Glomerular endothelial cell (primary cell): ENCODE results near the gene ZNF575. TPM values are rescaled to one million over a fixed set of nuclear protein-coding genes. Genes with fewer than 3 reads are reported as not detected.

Source experiments
- DNase-seq: peaks from one replicate; pipeline ENCODE4 v3.0.0-alpha.2; 2011; ENCODE audit warnings: low read depth, low spot score; ENCODE audit errors: extremely low read depth
- total RNA-seq: library from RNA; depleted of rRNA; stranded (reverse); fragments of >200 nt; gene quantifications from 2 replicates; pipeline ENCODE4 v1.2.3, GENCODE V29; 2015

ZNF575 gene
- not detected in 2 replicates for total RNA-seq

DNA sequence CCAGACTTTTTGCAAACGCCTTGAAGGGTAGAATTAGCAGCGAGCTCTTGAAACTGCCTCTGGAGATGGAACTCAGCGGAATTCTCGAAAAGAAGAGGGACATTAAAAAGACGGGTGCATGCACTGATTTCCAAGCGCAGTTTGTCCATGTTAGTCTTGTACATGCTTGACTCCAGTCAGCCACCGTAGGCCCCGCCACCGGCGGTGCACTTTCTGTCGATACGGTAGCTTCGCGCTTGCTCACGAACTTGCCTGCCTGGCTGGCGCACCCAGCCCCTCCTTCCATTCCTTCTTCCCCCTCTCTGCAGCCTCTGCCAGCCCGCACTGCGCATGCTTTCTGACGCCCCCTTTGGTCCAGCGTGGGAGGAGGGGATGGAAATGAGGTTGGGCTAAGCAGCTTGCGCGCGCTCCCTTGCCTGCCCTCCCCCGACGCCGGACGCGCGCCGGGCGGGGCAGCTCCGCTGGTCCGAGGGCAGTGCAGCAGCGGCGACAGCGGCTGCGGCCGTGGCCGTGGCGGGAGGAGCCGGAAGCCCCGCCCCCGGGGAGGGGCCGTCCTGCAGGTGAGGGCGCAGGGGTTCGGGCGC lies at the start of gene ZNF575:
ZNF575 (plus strand) TSS at position 227 of the 584 bp plus-strand sequence. CDS start 1,235 bp downstream, outside the sequence.
- DNase-seq: no peak

DNA sequence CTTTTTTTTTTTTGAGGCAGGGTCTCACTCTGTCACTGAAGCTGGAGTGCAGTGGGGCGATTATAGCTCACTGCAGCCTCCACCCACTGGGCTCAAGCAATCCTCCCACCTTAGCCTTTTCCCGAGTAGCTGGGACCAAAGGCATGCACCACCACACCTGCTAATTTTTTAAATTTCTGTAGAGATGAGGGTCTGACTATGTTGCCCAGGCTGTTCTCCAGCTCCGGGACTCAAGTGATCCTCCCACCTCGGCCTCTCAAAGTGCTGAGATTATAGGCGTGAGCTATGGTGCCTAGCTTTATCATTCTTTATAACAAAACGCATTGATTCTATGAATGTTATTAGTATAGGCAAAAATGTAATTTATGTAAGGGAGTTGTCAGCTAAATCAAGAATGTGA lies 49.7 kb upstream of the ZNF575 start:
- no peak for DNase-seq

DNA sequence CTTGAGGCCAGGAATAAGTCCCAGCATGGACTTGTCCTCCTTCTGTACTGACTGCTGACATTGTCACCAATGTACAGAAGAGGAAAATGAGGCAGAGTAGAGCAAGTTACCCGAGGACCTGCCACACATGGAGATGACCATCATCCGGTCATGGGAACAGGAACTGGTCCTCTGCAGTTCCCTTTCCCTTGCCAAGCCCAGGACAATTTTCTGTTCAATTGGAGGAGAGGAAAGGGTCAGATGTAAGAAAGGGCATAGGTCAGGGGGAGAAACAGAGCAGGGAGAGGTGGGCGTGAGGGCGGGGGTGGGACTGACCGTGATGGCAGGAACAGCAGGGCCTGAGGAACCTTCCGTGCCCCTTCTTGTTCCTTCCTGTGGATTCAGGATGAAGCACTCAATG lies 47.0 kb upstream of the ZNF575 start:
- DNase-seq: no peak

DNA sequence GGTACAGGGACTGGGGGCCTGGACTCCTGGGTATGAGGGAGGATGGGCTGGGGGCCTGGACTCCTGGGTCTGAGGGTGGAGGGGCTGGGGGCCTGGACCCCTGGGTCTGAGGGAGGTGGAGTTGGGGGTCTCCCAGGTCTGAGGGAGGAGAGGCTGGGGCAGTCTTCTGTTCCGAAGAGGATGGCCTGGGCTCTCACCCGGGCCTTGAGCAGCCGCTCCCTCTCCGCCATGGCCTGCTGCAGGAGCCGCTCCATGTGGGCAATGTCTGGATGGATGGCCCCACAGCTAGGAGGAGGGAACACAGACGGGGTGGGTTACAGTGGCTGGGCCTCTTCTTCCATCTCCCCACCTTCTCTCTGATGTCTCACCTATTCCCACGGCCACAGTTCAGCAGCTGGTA lies 46.6 kb upstream of the ZNF575 start:
- DNase-seq: no peak

GRCh38 chr19:43488179-43488578 lies 44.8 kb upstream of the ZNF575 start:
- DNase-seq: no peak

DNA sequence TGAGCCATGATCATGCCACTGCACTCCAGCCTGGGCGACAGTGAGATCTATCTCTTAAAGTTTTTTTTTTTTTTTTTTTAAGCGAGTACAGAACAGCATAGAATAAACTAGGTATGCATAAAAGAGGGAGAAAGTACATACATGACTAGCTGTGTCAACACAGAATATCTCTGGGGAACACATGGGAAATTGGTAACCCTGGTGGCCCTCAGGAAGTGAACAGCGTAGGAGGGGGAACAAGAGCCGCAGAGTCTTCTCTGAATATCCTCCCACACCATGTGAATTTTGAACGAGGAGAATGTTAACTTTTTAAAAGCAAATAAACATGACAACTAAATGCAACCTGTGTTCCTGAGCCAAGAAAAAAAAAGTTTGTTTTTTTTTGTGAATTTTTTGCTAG lies 43.7 kb upstream of the ZNF575 start:
- DNase-seq: no peak

DNA sequence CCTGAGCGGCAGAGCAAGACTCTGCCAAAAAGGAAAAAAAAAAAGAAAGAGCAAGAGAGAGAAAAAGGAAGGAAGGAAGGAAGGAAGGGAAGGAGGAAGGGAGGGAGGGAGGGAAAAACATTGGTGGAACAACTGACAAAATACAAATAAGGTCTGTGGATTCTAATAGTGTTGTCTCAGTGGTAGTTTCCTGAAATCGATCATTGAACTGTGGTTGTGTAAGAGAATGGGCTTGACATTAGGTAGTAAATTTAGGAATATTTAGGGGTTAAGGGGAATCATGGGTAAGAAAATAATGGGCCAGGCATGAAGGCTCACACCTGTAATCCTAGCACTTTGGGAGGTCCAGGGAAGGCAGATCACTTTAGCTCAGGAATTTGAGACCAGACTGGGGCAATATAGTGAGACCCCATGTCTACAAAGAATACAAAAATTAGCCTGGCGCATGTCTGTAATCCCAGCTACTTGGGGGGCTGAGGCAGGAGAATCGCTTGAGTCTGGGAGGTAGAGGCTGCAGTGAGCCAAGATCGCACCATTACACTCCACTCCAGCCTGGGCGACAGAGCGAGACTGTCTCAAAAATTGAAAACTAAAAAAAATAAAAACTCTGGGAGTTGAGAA lies 42.9 kb upstream of the ZNF575 start:
- no peak for DNase-seq

DNA sequence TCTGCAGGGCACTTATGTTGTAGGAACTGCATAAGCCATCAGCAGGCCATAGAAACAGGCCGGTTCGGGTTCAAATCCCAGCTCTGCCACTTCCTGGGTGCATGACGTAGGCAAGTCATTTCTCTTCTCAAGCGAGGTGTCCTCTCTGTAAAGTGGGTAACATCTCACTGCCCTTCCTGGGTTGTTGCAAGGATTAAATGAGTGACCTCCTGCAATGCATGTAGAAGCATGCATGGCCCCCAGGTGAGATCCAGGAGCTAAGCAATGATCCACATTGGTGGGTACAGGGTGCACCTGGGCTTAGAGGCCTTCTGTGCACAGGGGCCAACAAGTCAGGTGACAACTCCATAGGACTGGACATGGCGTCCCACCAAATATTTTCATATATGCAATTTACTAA lies 42.2 kb upstream of the ZNF575 start:
- no peak for DNase-seq

DNA sequence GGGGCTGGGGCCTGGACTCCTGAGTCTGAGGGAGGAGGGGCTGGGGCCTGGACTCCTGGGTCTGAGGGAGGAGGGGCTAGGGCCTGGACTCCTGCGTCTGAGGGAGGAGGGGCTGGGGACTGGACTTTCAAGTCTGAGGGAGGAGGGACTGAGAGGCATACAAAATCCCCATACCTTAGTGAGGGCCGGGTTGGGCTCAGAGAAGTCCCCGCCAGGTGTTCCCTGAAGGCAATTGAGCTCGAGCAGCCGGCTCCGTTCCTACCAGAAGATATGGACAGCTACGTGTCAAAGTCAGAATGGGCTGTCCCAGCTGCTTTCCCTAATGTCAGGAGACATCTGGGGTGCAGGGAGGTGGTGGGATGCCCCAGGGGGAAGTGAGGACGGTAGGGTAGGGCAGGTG lies 37.9 kb upstream of the ZNF575 start:
- no peak for DNase-seq

- DNase-seq: no peak
Measured at GRCh38 chr19:43496960-43497359, 36.0 kb upstream of the ZNF575 start.

DNA sequence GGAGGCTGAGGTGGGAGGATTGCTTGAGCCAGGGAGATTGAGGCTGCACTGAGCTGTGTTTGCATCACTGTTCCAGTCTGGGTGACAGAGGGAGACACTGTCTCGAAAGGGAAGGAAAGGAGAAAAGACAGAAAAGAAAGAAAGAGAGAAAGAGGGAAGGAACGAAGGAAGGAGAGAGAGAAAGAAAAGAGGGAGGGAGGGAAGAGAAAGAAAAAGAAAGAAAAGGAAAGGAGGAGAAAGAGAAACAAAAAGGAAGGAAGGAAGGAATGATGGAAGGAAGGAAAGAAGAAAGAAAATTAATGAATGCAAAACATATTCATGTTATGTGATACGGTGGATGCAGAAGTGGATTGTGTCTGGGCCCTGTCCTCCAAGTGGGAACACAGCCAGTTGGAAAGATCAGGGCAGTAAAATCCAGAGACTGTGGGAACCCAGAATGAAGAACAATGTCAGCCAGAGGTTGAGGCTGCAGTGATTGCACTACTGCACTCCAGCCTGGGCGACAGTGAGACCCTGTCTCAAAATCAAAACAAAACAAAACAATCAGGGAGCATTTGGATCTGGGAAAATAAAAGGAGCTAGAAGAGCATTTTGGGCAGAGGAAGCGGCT lies 34.6 kb upstream of the ZNF575 start:
- DNase-seq: no peak

GRCh38 chr19:43499042-43499441 lies 33.9 kb upstream of the ZNF575 start:
- DNase-seq: no peak

DNA sequence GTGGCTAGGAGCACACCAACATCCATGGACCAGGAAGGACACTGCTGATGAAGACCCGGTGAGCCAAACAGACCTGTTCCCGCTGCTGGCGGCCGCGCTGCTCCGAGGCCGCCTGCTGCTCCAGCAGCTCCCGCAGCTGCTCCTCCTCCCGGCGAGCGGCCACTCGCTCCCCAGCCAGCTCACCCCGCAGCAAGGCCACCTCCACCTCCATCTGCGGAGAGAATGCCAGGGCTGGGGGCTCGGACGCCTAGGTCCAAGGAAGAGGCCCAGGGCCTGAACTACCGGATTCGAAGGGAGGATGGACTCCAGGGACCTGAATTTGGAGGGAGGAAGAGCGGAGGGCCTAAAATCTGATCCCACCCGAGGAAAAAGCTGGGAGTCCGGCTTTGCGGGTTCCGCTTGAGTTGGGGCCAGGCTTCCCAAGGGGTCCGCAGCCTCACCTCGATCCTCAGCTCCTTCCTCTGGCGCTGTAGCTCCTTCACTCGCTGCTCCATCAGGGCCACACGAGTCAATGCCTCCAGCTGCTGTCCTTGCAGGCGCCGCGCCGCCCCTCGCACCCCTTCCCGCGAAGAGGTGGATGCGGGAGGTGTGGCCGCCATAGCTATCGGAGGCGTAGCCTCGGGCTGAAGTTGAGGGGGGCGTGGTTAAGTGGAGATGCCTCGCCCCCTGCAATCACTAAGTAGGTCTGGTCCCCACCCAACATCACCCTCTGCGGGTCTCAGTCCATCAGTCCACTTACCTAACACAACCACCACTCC lies 31.1 kb upstream of the ZNF575 start:
- no peak for DNase-seq

DNA sequence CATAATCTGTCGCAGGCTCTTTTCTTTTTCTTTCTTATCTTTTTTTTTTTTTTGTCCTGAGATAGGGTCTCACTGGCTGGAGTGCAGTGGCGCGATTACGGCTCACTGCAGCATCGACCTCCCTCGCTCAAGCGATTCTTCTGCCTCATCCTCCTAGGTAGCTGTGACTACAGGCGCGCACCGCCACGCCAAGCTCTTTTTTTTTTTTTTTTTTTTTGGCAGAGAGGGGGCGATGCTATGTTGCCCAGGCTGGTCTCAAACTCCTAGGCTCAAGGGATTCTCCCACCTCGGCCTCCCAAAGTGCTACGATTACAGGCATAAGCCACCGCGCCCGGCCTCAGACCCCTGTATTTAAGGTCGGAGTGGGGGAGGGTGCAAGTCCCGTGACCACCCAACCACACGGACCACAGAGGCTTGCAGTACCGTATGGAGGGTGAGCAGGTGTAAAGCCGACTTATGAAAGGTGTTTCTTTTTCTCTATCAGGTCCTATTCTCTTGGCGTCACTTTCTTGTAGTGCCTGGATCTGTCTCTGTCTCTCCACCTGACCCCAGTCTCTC lies 30.5 kb upstream of the ZNF575 start:
- no peak for DNase-seq

GRCh38 chr19:43503501-43504425 lies 29.2 kb upstream of the ZNF575 start:
- DNase-seq: peak; percentile 47

DNA sequence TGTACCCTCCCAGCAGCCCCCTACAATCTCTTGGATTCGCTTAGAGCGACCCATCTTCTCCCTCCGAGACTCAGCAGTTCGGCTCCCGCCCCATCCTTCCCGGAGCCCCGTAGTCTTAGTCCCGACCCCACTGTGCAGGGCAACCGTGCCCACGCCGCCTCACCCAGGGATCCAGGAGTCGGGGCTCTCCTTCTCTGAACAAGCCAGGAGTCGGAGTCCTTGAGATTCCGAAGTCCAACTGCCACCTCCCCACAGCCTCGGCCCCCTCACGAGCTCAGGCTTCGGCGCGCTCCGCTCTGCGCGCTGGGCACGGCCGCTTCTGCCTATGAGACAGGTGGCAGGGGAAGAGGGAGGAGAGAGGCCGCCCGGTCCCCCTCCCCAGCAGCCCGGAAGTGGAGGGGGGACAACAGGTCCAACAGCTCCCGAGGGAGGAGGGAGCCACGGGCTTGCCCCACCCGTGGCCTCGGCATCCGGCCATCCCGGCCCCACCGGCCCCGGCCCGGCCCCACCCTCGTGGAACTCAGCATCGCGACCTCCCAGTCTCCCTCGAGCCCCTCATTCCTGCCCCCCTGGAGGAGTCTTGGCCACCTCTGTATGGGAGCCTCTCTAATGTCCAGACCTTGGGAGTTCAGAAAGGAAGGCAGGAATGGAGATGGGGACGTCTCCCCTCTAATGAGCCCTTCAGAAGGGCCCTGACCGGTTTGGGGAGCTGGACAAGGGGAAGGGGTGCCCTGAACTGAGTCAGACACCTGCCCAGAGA lies 28.4 kb upstream of the ZNF575 start, which contains the start of gene PHLDB3:
PHLDB3 (minus strand) TSS at position 321 of the 760 bp plus-strand sequence. CDS start 628 bp downstream, outside the sequence.
- DNase-seq: no peak

DNA sequence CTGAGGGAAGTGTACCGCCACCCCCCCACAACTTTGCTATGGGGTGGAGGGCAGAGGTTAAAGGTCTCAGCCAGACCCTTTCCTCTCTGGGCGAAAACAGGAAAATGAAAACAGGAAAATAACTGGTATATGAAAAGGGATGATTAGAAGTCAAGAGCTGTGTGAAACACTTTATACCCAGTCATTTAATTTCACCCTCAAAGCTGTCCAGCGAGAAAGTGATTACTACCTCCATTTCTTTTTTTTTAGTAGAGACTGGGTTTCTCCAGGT lies 27.9 kb upstream of the ZNF575 start:
- no peak for DNase-seq

- DNase-seq: no peak
Measured at GRCh38 chr19:43505941-43506340, 27.0 kb upstream of the ZNF575 start.

DNA sequence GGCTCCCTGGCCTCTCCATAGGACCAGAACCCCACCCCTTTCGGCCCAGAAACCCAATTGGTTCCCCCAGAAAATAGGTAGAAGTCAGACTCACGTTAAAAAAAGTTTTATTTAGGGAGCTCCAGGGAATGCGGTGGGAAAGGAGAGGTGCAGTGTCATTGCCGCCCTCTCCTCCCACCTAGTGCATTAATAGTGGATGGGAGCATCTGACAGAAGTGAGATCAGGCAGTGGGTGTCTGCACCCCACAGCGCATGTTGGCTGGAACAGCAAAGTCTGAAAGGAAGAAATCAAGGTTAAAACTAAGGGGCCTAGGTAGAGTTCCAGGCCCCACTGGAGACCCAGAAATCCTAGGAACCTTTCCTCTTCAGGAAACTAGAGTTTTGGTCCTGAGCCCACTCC lies 26.4 kb upstream of the ZNF575 start:
- no peak for DNase-seq

GRCh38 chr19:43507880-43508279 lies 25.1 kb upstream of the ZNF575 start:
- DNase-seq: no peak
